HCT116 (cell line): Measurements from ENCODE around the gene GRK1. TPM values are rescaled to one million over a fixed set of nuclear protein-coding genes. Genes with fewer than 3 reads are reported as not detected.
A peak's percentile ranks its signal among the peaks of the same experiment; 100 is the strongest.

Experiments
- ATAC-seq: fragments of 200-7000 bp; cut with Tn5 transposase; 2 replicates; pipeline ENCODE4 v1.9.1; 2020; ENCODE audit warnings: mild to moderate bottlenecking, moderate library complexity
- BruUV-seq: library from RNA; stranded (reverse); fragments of 400-500 nt; replicated peaks from 2 replicates; lab custom pipeline; 2021; lab: Mats Ljungman, UMichigan
- CTCF ChIA-PET: fragments of 300-600 bp; sonication (Branson Sonifier 250); formaldehyde crosslinking; loops from one replicate; lab custom pipeline; 2021; ENCODE audit warnings: antibody characterized with exemption; lab: Charles Lee
- POLR2A ChIA-PET: fragments of 300-600, 350-600 bp; sonication (Branson Sonifier 250); formaldehyde crosslinking; loops from one replicate; lab custom pipeline; 2021; ENCODE audit warnings: antibody characterized with exemption; lab: Charles Lee
- RAD21 ChIA-PET, 2 experiments: fragments of 300-600 bp; sonication (Branson Sonifier 250); formaldehyde crosslinking; loops; one replicate each; lab custom pipeline; 2023; ENCODE audit warnings: low total read pairs in 2 of 2; ENCODE audit not compliant: uncharacterized antibody in 2 of 2, unreplicated experiment in 2 of 2, low non-redundant PET in 1 of 2; lab: Charles Lee
- DNase-seq: peaks from one replicate; pipeline ENCODE4 v3.0.0-alpha.2; 2010; ENCODE audit warnings: low read depth, low spot score
- H2AFZ ChIP-seq: fragments of 200-600 bp; shearing (Covaris generic), sonication (generic); 2 replicates; pipeline ENCODE4 v1.6.1; 2017; ENCODE audit warnings: low read depth, mixed run types, mixed read lengths, antibody characterized with exemption, low read length; ENCODE audit not compliant: poor library complexity, severe bottlenecking
- H3K27ac ChIP-seq: 2 replicates; pipeline ENCODE4 v1.5.1; 2012; ENCODE audit warnings: low read depth, low read length
- H3K27me3 ChIP-seq: fragments of 200-600 bp; sonication (generic); 2 replicates; pipeline ENCODE4 v1.6.1; 2016; ENCODE audit warnings: mixed run types, low read length, mixed read lengths; ENCODE audit not compliant: insufficient read depth
- H3K36me3 ChIP-seq, 2 experiments: fragments of 200-500 bp in 1 of 2; fragments of 200-600 bp in 1 of 2; sonication (Bioruptor generic) in 1 of 2; sonication (generic) in 1 of 2; 2 replicates each; pipeline versions ENCODE4 v1.5.1 to v1.6.1; 2014 to 2016; ENCODE audit warnings: low read length in 2 of 2, inconsistent platforms in 1 of 2, mixed read lengths in 1 of 2, mixed run types in 1 of 2; ENCODE audit not compliant: insufficient read depth in 2 of 2, control insufficient read depth in 1 of 2
- H3K4me1 ChIP-seq, 2 experiments: fragments of 200-600 bp in 1 of 2; sonication (generic) in 1 of 2; 2 replicates each; pipeline versions ENCODE4 v1.5.1 to v1.6.1; 2012 to 2017; ENCODE audit warnings: low read length in 2 of 2, inconsistent platforms in 1 of 2, mild to moderate bottlenecking in 1 of 2, mixed read lengths in 1 of 2, mixed run types in 1 of 2, moderate library complexity in 1 of 2; ENCODE audit not compliant: insufficient read depth in 2 of 2, control insufficient read depth in 1 of 2
- H3K4me2 ChIP-seq: fragments of 200-600 bp; sonication (generic); 2 replicates; pipeline ENCODE4 v1.6.1; 2017; ENCODE audit warnings: mixed run types, low read length, mixed read lengths
- H3K4me3 ChIP-seq, 2 experiments: fragments of 200-600 bp in 1 of 2; sonication (generic) in 1 of 2; replicated peaks in 1 of 2; 2 replicates each; pipeline ENCODE4 v1.5.1; 2011 to 2016; ENCODE audit warnings: low read length in 2 of 2, control low read depth in 1 of 2, low read depth in 1 of 2, mild to moderate bottlenecking in 1 of 2, mixed read lengths in 1 of 2, mixed run types in 1 of 2
- H3K79me2 ChIP-seq: fragments of 200-600 bp; sonication (generic); 2 replicates; pipeline ENCODE4 v1.6.1; 2017; ENCODE audit warnings: mild to moderate bottlenecking, mixed run types, low read length, moderate library complexity, mixed read lengths; ENCODE audit not compliant: insufficient read depth
- H3K9ac ChIP-seq: fragments of 200-600 bp; sonication (generic); 2 replicates; pipeline ENCODE4 v1.6.1; 2016; ENCODE audit warnings: low read length, mixed read lengths
- H3K9me2 ChIP-seq: fragments of 200-600 bp; sonication (generic), shearing (Covaris generic); 2 replicates; pipeline ENCODE4 v1.6.1; 2017; ENCODE audit warnings: mixed run types, mild to moderate bottlenecking, moderate library complexity; ENCODE audit not compliant: insufficient read depth
- H3K9me3 ChIP-seq, 2 experiments: fragments of 200-500 bp in 1 of 2; fragments of 200-600 bp in 1 of 2; sonication (Bioruptor generic) in 1 of 2; sonication (generic) in 1 of 2; 2 replicates each; pipeline ENCODE4 v1.6.1; 2014 to 2017; ENCODE audit warnings: low read length in 2 of 2, mixed read lengths in 2 of 2, inconsistent platforms in 1 of 2, low read depth in 1 of 2, mild to moderate bottlenecking in 1 of 2, mixed run types in 1 of 2, moderate library complexity in 1 of 2; ENCODE audit not compliant: control insufficient read depth in 1 of 2, insufficient read depth in 1 of 2
- H4K20me1 ChIP-seq: fragments of 200-600 bp; sonication (generic), shearing (Covaris generic); 2 replicates; pipeline ENCODE4 v1.6.1; 2017; ENCODE audit warnings: mixed run types, mild to moderate bottlenecking, moderate library complexity; ENCODE audit not compliant: insufficient read depth
- ATF3 ChIP-seq: IDR thresholded peaks from 2 replicates; pipeline ENCODE4 v1.6.1; 2012
- EGR1 ChIP-seq: IDR thresholded peaks from 2 replicates; pipeline ENCODE4 v1.6.1; 2012; ENCODE audit warnings: low read depth
- ELF1 ChIP-seq: IDR thresholded peaks from 2 replicates; pipeline ENCODE4 v1.6.1; 2012; ENCODE audit warnings: low read depth, borderline replicate concordance
- POLR2A ChIP-seq: IDR thresholded peaks from 2 replicates; pipeline ENCODE4 v1.7.0; 2011; ENCODE audit warnings: borderline replicate concordance; ENCODE audit not compliant: insufficient read depth, insufficient read length; ENCODE audit errors: extremely low read depth
- POLR2AphosphoS5 ChIP-seq: IDR thresholded peaks from 2 replicates; pipeline ENCODE4 v1.6.1; 2011; ENCODE audit warnings: mild to moderate bottlenecking, low read depth, low read length, moderate library complexity
- RAD21 ChIP-seq: IDR thresholded peaks from 2 replicates; pipeline ENCODE4 v1.6.1; 2012; ENCODE audit warnings: low read depth, mild to moderate bottlenecking
- SP1 ChIP-seq: IDR thresholded peaks from 2 replicates; pipeline ENCODE4 v1.6.1; 2012; ENCODE audit warnings: low read depth
- TCF7L2 ChIP-seq: IDR thresholded peaks from 2 replicates; pipeline ENCODE4 v1.7.0; 2011; ENCODE audit warnings: borderline replicate concordance, inconsistent platforms; ENCODE audit not compliant: insufficient read depth, insufficient read length; ENCODE audit errors: extremely low read depth
- intact Hi-C: fragments of 100-400 bp; cut with micrococcal nuclease; formaldehyde crosslinking; loops from 2 replicates; pipeline ENCODE4 v1.10.0; 2022
- total RNA-seq: library from RNA; stranded (reverse); gene quantifications from one replicate; pipeline ENCODE4 v1.2.1, GENCODE V29; 2021; ENCODE audit not compliant: unreplicated experiment
- TF ChIP-seq, protein P1 (sequence below), 3 experiments: fragments of 200-600 bp in 1 of 3; sonication (generic) in 1 of 3; IDR thresholded peaks in 2 of 3; conservative IDR thresholded peaks in 1 of 3; 2 replicates each; pipeline ENCODE4 v1.5.1; 2012 to 2017; ENCODE audit warnings: low read depth in 2 of 3, low read length in 2 of 3, antibody characterized with exemption in 1 of 3, borderline replicate concordance in 1 of 3, control low read depth in 1 of 3, mild to moderate bottlenecking in 1 of 3, mixed read lengths in 1 of 3, mixed run types in 1 of 3, moderate library complexity in 1 of 3; ENCODE audit not compliant: insufficient read depth in 1 of 3

The GRK1 gene
- total RNA-seq, 1 experiment from 2014 or later: not detected

- no peak for ATAC-seq
- CTCF ChIA-PET: no interaction called here
- no peak overlapping the region for H3K4me2 ChIP-seq
- no peaks in the 10 kb centered on the region for H3K36me3 ChIP-seq
- RAD21 ChIA-PET: no interaction called here
- H3K79me2 ChIP-seq: no peaks in the 10 kb centered on the region
- POLR2A ChIA-PET: no interaction called here
- H2AFZ ChIP-seq: no peak overlapping the region
- H3K4me3 ChIP-seq: no peak overlapping the region
- no peaks in the 10 kb centered on the region for H3K9me2 ChIP-seq
- H3K27me3 ChIP-seq: no peaks in the 10 kb centered on the region
- intact Hi-C loops: no loop called here
- H4K20me1 ChIP-seq: no peaks in the 10 kb centered on the region
- H3K4me1 ChIP-seq: peaks cover 9 to 11% of the 10 kb centered on the region in 2 experiments; a peak in 3 of 4 replicates
- TF ChIP-seq, protein P1, sequence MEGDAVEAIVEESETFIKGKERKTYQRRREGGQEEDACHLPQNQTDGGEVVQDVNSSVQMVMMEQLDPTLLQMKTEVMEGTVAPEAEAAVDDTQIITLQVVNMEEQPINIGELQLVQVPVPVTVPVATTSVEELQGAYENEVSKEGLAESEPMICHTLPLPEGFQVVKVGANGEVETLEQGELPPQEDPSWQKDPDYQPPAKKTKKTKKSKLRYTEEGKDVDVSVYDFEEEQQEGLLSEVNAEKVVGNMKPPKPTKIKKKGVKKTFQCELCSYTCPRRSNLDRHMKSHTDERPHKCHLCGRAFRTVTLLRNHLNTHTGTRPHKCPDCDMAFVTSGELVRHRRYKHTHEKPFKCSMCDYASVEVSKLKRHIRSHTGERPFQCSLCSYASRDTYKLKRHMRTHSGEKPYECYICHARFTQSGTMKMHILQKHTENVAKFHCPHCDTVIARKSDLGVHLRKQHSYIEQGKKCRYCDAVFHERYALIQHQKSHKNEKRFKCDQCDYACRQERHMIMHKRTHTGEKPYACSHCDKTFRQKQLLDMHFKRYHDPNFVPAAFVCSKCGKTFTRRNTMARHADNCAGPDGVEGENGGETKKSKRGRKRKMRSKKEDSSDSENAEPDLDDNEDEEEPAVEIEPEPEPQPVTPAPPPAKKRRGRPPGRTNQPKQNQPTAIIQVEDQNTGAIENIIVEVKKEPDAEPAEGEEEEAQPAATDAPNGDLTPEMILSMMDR (IDR thresholded peaks at IDR 0.05 in 2 of 3, conservative IDR thresholded peaks at IDR 0.05 in 1 of 3; ENCODE audit: borderline replicate concordance in 1 of 3, insufficient read depth in 1 of 3, low read depth in 2 of 3, low read length in 2 of 3): peak in 1 of 3 experiments; percentile 10; a peak in 1 of 6 replicates
- TF ChIP-seq TCF7L2: no peak
- TF ChIP-seq ELF1: no peak
- TF ChIP-seq, all 23 proteins: peak for 1
- no peak overlapping the region for H3K9ac ChIP-seq
- no peaks in the 10 kb centered on the region for H3K9me3 ChIP-seq
- no TSS peak for BruUV-seq
- no peak for DNase-seq
- H3K27ac ChIP-seq: no peak overlapping the region
These were observed 17.8 kb upstream of the GRK1 start for GRCh38 chr13:113649212-113649611.

DNA sequence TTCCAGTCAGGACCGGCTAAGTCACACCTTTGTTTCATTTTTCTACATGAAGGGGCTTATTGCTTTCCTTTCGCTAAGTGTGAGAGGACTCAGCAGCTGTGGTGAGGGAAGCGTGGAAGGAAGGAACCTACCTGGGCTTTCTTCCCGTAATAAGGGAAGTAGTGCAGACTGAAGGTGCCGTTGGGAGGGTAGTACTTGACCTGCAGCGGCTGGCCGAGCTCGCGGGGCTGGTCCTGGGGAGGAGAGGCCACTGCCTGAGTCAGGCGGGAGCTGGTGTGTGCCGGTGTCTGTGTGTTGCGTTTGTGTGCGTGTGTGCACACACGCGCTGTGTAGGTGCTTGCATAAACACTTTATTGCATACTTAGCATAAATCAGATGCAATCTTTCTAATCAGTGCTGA, 16.7 kb upstream of the GRK1 start:
- ChIA-PET CTCF (no interaction called here), RAD21 (no interaction called here), POLR2A (no interaction called here)
- Histone ChIP-seq H4K20me1 (no peaks in the 10 kb centered on the region), H3K79me2 (no peaks in the 10 kb centered on the region), H3K27me3 (no peaks in the 10 kb centered on the region), H2AFZ (no peak overlapping the region), H3K4me3 (no peak overlapping the region), H3K9me3 (no peaks in the 10 kb centered on the region), H3K4me2 (no peak overlapping the region), H3K9ac (no peak overlapping the region), H3K9me2 (no peaks in the 10 kb centered on the region), H3K27ac (no peak overlapping the region), H3K36me3 (no peaks in the 10 kb centered on the region), H3K4me1 (peaks cover 9 to 11% of the 10 kb centered on the region in 2 experiments; a peak in 3 of 4 replicates)
- TF ChIP-seq RAD21 (no peak), POLR2A (no peak), ELF1 (no peak), POLR2AphosphoS5 (no peak), EGR1 (no peak), SP1 (no peak), ATF3 (no peak)
- DNase-seq (no peak), ATAC-seq (no peak)
- intact Hi-C loops: no loop called here
- BruUV-seq: no TSS peak
